Fibroblast of lung (primary cell): Measurements from ENCODE around the gene NUDCD3.

Experiments used
- CTCF ChIP-seq, 2 donors: IDR thresholded peaks in 1 of 2; conservative IDR thresholded peaks in 1 of 2; 1 replicate in 1 of 2; 2 replicates in 1 of 2; pipeline ENCODE4 v1.5.1; 2011 to 2012; ENCODE audit warnings: low read length in 2 of 2, control low read depth in 1 of 2, inconsistent platforms in 1 of 2, low read depth in 1 of 2, mild to moderate bottlenecking in 1 of 2
- EZH2 ChIP-seq: IDR thresholded peaks from 2 replicates; pipeline ENCODE4 v1.5.1; 2012; ENCODE audit warnings: low read length, control low read depth, mild to moderate bottlenecking; ENCODE audit errors: missing control alignments

DNA sequence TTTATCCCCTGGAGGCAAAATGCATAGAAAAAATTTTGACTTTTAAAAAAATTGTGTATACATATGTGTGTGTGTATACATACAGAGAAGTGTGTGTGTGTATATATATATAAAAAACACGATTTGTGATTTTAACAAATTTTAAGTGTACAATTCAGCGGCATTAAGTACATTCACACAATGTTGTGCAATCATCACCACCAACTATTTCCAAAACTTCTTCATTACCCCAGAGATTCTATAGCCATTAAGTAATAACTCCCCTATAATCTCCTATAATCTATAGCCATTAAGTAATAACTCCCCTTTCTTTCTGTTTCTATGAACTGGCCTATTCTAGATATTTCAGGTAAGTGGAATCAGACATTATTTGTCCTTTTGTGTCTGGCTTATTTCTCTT, 144.4 kb downstream of the NUDCD3 start:
- TF ChIP-seq CTCF (conservative IDR thresholded peaks at IDR 0.05 in 1 of 2, IDR thresholded peaks at IDR 0.05 in 1 of 2; ENCODE audit: low read depth in 1 of 2, low read length in 2 of 2) (no peak), EZH2 (no peak)
